ENCODE results near the gene PABPN1. TPM values are rescaled to one million over a fixed set of nuclear protein-coding genes. Genes with fewer than 3 reads are reported as not detected.
A peak's percentile ranks its signal among the peaks of the same experiment; 100 is the strongest.

PABPN1 gene
- total and polyA plus RNA-seq, 3 donors from 2014 or later = 194 to 222 (median 194) TPM

DNA sequence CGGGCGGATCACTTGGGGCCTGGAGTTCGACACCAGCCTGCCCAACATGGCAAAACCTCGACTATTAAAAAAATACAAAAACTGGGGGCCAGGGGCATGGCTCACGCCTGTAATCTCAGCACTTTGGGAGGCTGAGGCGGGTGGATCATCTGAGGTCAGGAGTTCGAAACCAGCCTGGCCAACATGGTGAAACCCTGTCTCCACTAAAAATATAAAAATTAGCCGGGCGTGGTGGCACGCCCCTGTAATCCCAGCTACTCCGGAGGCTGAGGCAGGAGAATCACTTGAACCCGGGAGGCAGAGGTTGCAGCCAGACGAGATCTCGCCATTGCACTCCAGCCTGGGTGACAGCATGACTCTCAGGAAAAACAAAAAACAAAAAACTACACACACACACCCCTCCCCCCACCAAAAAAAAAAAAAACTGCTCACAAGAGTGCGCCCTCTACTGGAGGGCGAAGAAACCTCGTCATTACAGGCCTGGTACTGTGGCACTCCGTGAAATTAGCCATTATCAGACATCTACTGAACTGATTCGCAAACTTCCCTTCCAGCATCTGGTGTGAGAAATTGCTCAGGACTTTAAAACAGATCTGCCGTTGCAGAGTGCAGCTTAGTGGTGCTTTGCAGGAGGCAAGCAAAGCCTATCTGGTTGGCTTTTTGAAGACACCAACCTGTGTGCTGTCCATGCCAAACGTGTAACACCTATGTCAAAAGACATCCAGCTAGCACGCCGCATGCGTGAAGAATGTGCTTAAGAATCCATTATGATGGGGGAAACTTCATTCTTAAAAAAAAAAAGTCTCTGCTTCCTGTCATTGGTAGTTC lies 26.3 kb upstream of the PABPN1 start:
- Histone ChIP-seq H3K27me3 (no peaks in the 10 kb centered on the region), H3K27ac (peak overlapping the region; percentile 53 to 99), H3K4me1 (peaks cover 41% of the 10 kb centered on the region), H3K4me3 (no peak overlapping the region), H3K36me3 (ENCODE audit: low read depth, missing control alignments) (no peaks in the 10 kb centered on the region), H3K9me3 (no peaks in the 10 kb centered on the region)
- TF ChIP-seq POLR2A (IDR thresholded peaks at IDR 0.05) = no peak
- TF ChIP-seq, protein P1, sequence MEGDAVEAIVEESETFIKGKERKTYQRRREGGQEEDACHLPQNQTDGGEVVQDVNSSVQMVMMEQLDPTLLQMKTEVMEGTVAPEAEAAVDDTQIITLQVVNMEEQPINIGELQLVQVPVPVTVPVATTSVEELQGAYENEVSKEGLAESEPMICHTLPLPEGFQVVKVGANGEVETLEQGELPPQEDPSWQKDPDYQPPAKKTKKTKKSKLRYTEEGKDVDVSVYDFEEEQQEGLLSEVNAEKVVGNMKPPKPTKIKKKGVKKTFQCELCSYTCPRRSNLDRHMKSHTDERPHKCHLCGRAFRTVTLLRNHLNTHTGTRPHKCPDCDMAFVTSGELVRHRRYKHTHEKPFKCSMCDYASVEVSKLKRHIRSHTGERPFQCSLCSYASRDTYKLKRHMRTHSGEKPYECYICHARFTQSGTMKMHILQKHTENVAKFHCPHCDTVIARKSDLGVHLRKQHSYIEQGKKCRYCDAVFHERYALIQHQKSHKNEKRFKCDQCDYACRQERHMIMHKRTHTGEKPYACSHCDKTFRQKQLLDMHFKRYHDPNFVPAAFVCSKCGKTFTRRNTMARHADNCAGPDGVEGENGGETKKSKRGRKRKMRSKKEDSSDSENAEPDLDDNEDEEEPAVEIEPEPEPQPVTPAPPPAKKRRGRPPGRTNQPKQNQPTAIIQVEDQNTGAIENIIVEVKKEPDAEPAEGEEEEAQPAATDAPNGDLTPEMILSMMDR (IDR thresholded peaks at IDR 0.05) = peak; percentile 54 to 89 (median 62)
- WGBS, 2 donors = 44 to 46% methylated on average over 24 of the region's 24 CpGs
- DNase-seq = peak; percentile 58
- intact Hi-C loops (cut with DNase I; ENCODE audit: low total_unique reads) = no loop called here

DNA sequence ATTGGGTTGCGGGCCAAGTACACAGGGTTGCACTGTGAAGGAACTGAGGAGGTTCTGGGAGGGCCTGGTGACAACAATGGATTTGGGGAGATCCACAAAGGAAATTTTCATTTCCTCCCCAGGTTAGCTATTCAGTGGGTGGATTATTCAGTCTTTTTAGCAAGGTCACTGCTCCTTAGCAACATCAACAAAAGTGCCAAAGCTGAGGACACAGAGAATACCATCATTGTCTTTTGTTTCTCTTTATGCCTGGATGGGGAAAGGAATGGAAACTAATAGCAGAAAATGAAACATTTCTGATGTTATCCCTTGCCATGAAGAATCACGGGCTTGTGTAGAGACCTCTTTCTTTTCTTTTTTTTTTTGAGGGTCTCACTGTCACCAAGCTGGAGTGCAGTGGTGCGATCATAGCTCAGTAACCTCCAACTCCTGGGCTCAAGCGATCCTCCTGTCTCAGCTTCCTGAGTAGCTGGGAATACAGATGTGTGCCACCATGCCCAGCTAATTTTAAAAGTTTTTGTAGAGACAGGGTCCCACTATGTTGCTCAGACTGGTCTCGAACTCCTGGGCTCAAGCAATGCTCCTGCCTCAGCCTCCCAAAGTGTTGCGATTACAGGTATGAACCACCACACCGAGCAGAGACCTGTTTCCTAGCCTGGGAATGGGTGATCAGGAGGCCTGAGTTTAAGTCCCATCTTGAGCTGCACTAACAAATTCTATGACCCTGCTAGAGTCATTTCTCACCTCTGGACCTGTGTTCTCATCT lies 25.1 kb upstream of the PABPN1 start:
- intact Hi-C loops (cut with DNase I; ENCODE audit: low total_unique reads) = no loop called here
- TF ChIP-seq, protein P1 (IDR thresholded peaks at IDR 0.05) = no peak
- TF ChIP-seq POLR2A (IDR thresholded peaks at IDR 0.05) = no peak
- peak overlapping the region; percentile 56 to 99 for H3K27ac ChIP-seq
- no peaks in the 10 kb centered on the region for H3K36me3 ChIP-seq (ENCODE audit: low read depth, missing control alignments)
- H3K27me3 ChIP-seq = no peaks in the 10 kb centered on the region
- no peaks in the 10 kb centered on the region for H3K9me3 ChIP-seq
- DNase-seq = peak; percentile 46
- WGBS, 2 donors = 65 to 76% methylated on average over 7 of the region's 7 CpGs
- H3K4me3 ChIP-seq = no peak overlapping the region
- H3K4me1 ChIP-seq = peaks cover 48% of the 10 kb centered on the region

DNA sequence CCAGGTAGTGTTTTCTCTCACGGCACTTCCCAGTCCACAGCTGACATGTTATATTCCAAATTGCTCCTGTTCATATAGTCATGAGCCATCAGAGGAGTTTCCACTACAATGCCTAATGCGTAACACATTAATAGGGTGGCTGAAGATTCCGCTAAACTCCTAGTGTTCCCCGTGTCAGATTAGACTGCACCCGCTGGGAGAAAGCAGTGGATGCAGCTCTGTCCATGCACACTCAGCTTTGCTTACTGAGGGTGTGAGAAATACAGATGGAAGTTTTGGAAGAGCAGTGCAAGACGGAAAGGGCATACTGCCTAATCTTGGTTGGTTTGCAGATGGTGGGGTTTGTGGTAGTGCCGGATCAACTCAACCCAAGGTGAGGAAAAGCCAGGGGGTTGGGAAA lies 24.2 kb upstream of the PABPN1 start:
- 84 to 88% methylated on average over 7 of the region's 7 CpGs for WGBS, 2 donors
- intact Hi-C loops (cut with DNase I; ENCODE audit: low total_unique reads) = no loop called here
- DNase-seq = no peak
- no peak overlapping the region for H3K4me3 ChIP-seq
- no peaks in the 10 kb centered on the region for H3K36me3 ChIP-seq (ENCODE audit: low read depth, missing control alignments)
- no peaks in the 10 kb centered on the region for H3K9me3 ChIP-seq
- TF ChIP-seq, protein P1 (IDR thresholded peaks at IDR 0.05) = no peak
- no peak for TF ChIP-seq POLR2A (IDR thresholded peaks at IDR 0.05)
- H3K27ac ChIP-seq = peak overlapping the region; percentile 57 to 99
- no peaks in the 10 kb centered on the region for H3K27me3 ChIP-seq
- peaks cover 48% of the 10 kb centered on the region for H3K4me1 ChIP-seq

DNA sequence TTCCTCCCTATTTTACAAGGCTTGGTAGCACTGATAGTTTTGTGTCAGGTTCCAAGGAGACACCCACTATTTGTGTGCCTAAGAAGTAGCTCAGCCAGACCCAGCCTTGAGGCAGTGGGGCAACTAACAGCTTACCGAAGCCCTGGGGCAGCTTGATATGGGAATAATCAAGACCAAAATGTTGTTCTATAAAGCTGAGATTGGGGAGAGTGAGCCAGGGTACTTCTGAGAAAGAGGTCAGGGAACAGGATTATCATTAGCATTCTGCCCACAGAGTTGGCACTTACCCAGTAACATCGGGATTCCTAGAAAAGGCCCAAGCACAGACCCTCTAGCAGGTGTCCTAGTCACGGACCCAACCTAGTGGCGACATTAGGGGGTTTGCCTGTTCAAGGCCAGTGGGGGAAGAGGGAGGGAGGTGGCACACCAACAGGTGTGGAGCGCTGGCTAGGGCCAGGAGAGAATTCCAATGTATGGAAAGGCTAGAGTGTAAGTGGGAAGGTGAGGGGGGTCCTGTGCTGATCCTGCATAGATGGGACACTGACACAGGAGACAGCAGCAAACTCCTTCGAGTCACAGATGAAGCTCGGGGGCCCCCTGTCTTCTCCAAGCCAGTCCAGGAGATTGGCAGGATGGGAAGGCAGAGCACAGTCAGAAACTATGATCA lies 23.5 kb upstream of the PABPN1 start:
- WGBS, 2 donors = 62 to 79% methylated on average over 7 of the region's 7 CpGs
- Histone ChIP-seq H3K27ac (peak overlapping the region; percentile 57 to 99), H3K4me1 (peaks cover 50% of the 10 kb centered on the region), H3K36me3 (ENCODE audit: low read depth, missing control alignments) (no peaks in the 10 kb centered on the region), H3K4me3 (no peak overlapping the region), H3K27me3 (no peaks in the 10 kb centered on the region), H3K9me3 (no peaks in the 10 kb centered on the region)
- intact Hi-C loops (cut with DNase I; ENCODE audit: low total_unique reads) = no loop called here
- no peak for TF ChIP-seq POLR2A (IDR thresholded peaks at IDR 0.05)
- TF ChIP-seq, protein P1 (IDR thresholded peaks at IDR 0.05) = no peak
- DNase-seq = no peak

Data from testis (tissue), 3 donors.